B cell (primary cell): ENCODE results near the gene SYCE3. TPM values are rescaled to one million over a fixed set of nuclear protein-coding genes. Genes with fewer than 3 reads are reported as not detected.
A peak's percentile ranks its signal among the peaks of the same experiment; 100 is the strongest.

Source experiments
- ATAC-seq: fragments of 200-7000 bp; cut with Tn5 transposase; one replicate; pipeline ENCODE4 v1.10.0; 2021; ENCODE audit warnings: low read depth, mild to moderate bottlenecking, moderate number of reproducible peaks, moderate library complexity
- CTCF ChIA-PET: fragments of 350-600 bp; sonication (Branson Sonifier 250); formaldehyde crosslinking; loops from one replicate; lab custom pipeline; 2021; ENCODE audit warnings: antibody characterized with exemption, inconsistent platforms; lab: Charles Lee
- POLR2A ChIA-PET: fragments of 350-600 bp; sonication (Branson Sonifier 250); formaldehyde crosslinking; loops from one replicate; lab custom pipeline; 2021; ENCODE audit warnings: antibody characterized with exemption; lab: Charles Lee
- DNase-seq: peaks from one replicate; pipeline ENCODE4 v3.0.0; 2013
- H2AFZ ChIP-seq: 2 replicates; pipeline ENCODE4 v1.6.1; 2012; ENCODE audit warnings: mild to moderate bottlenecking, low read depth, low read length; ENCODE audit not compliant: insufficient read depth, poor library complexity, severe bottlenecking
- H3K27ac ChIP-seq, 2 donors: 1 replicate in 1 of 2; 2 replicates in 1 of 2; pipeline ENCODE4 v1.5.1; 2012 to 2013; ENCODE audit warnings: low read length in 2 of 2, mild to moderate bottlenecking in 2 of 2, moderate library complexity in 1 of 2
- H3K27me3 ChIP-seq, 4 experiments: fragments of 200-600 bp in 1 of 4; sonication (generic) in 1 of 4; replicated peaks in 1 of 4; 1 replicate in 2 of 4; 2 replicates in 2 of 4; pipeline versions ENCODE4 v1.6.1 to v1.7.0; 2013 to 2016; ENCODE audit warnings: low read length in 3 of 4, mild to moderate bottlenecking in 2 of 4, mixed read lengths in 1 of 4, moderate library complexity in 1 of 4; ENCODE audit not compliant: insufficient read depth in 4 of 4, control insufficient read depth in 3 of 4; ENCODE audit errors: control extremely low read depth in 1 of 4
- H3K36me3 ChIP-seq, 2 experiments: replicated peaks in 1 of 2; 1 replicate in 1 of 2; 2 replicates in 1 of 2; pipeline versions ENCODE4 v1.6.1 to v1.7.1; 2013; ENCODE audit warnings: low read length in 1 of 2; ENCODE audit not compliant: insufficient read depth in 2 of 2, control insufficient read depth in 1 of 2; ENCODE audit errors: control extremely low read depth in 1 of 2, extremely low read depth in 1 of 2
- H3K4me1 ChIP-seq, 2 donors: fragments of 200-600 bp in 1 of 2; sonication (generic) in 1 of 2; 1 replicate in 1 of 2; 2 replicates in 1 of 2; pipeline versions ENCODE4 v1.5.1 to v1.6.1; 2013 to 2017; ENCODE audit warnings: low read length in 2 of 2; ENCODE audit not compliant: control insufficient read depth in 2 of 2, insufficient read depth in 2 of 2
- H3K4me2 ChIP-seq: replicated peaks from 2 replicates; pipeline ENCODE3; 2012; ENCODE audit warnings: mild to moderate bottlenecking, low read depth, low read length; ENCODE audit not compliant: poor library complexity, severe bottlenecking
- H3K4me3 ChIP-seq, 5 experiments: fragments of 200-600 bp in 1 of 5; sonication (generic) in 1 of 5; 1 replicate in 3 of 5; 2 replicates in 2 of 5; pipeline versions ENCODE4 v1.5.1 to v1.7.0; 2011 to 2016; ENCODE audit warnings: low read length in 4 of 5, mild to moderate bottlenecking in 4 of 5, low read depth in 2 of 5, control low read depth in 1 of 5, moderate library complexity in 1 of 5; ENCODE audit not compliant: insufficient read depth in 1 of 5; ENCODE audit errors: control extremely low read depth in 1 of 5, extremely low read depth in 1 of 5
- H3K79me2 ChIP-seq: fragments of 200-600 bp; sonication (generic); one replicate; pipeline ENCODE4 v1.6.0; 2016; ENCODE audit warnings: low read length; ENCODE audit not compliant: control insufficient read depth, insufficient read depth
- H3K9ac ChIP-seq: fragments of 200-600 bp; sonication (generic); 2 replicates; pipeline ENCODE4 v1.6.1; 2017; ENCODE audit warnings: mild to moderate bottlenecking, low read length, moderate library complexity
- H3K9me3 ChIP-seq, 3 donors: one replicate each; pipeline versions ENCODE4 v1.6.1 to v1.7.1; 2013; ENCODE audit warnings: low read length in 2 of 3; ENCODE audit not compliant: control insufficient read depth in 2 of 3, insufficient read depth in 1 of 3; ENCODE audit errors: control extremely low read depth in 1 of 3
- H4K20me1 ChIP-seq: 2 replicates; pipeline ENCODE4 v1.6.0; 2012; ENCODE audit warnings: mild to moderate bottlenecking, low read length; ENCODE audit not compliant: insufficient read depth, control insufficient read depth, poor library complexity, severe bottlenecking
- H3K27ac Mint-ChIP-seq: one replicate; pipeline ENCODE4 v1.8.0; 2021; ENCODE audit warnings: mixed read lengths
- H3K27me3 Mint-ChIP-seq: one replicate; pipeline ENCODE4 v1.8.0; 2021; ENCODE audit warnings: mixed read lengths
- H3K4me1 Mint-ChIP-seq: one replicate; pipeline ENCODE4 v1.8.0; 2021; ENCODE audit warnings: mixed read lengths
- H3K4me3 Mint-ChIP-seq: one replicate; pipeline ENCODE4 v1.8.0; 2021; ENCODE audit warnings: mixed read lengths
- H3K9me3 Mint-ChIP-seq: one replicate; pipeline ENCODE4 v1.8.0; 2022; ENCODE audit warnings: mixed read lengths; ENCODE audit not compliant: insufficient read depth
- CTCF ChIP-seq: fragments of 200-600 bp; IDR thresholded peaks from one replicate; pipeline ENCODE4 v1.8.0; 2022; ENCODE audit warnings: antibody characterized with exemption, mild to moderate bottlenecking
- EZH2 ChIP-seq: IDR thresholded peaks from 2 replicates; pipeline ENCODE4 v1.6.1; 2012; ENCODE audit warnings: borderline replicate concordance, low read depth, mild to moderate bottlenecking, moderate library complexity, low read length; ENCODE audit not compliant: insufficient read depth, poor library complexity, severe bottlenecking
- WGBS: methylation state at CpG from one replicate; pipeline ENCODE4 v1.1.5; 2013; ENCODE audit warnings: missing lambda C conversion rate; ENCODE audit not compliant: insufficient coverage; 5-methylcytosine and 5-hydroxymethylcytosine counted together
- intact Hi-C: fragments of 100-400 bp; cut with micrococcal nuclease; formaldehyde crosslinking; loops from one replicate; pipeline ENCODE4 v1.10.0; 2022
- polyA plus RNA-seq: library from polyadenylated mRNA; depleted of rRNA; stranded (reverse); fragments of >200 nt; gene quantifications from 2 replicates; pipeline ENCODE4 v1.2.3, GENCODE V29; 2012
- total RNA-seq, 2 donors: library from RNA; stranded (reverse); fragments of 120-200 nt in 1 of 2; gene quantifications; 1 replicate in 1 of 2; 2 replicates in 1 of 2; pipeline versions ENCODE4 v1.2.3 to v1.2.4, GENCODE V29; 2013 to 2022

The SYCE3 gene
- total and polyA plus RNA-seq, 2 donors (not counting 1 experiment from before 2014, with no cell fraction given) = not detected

DNA sequence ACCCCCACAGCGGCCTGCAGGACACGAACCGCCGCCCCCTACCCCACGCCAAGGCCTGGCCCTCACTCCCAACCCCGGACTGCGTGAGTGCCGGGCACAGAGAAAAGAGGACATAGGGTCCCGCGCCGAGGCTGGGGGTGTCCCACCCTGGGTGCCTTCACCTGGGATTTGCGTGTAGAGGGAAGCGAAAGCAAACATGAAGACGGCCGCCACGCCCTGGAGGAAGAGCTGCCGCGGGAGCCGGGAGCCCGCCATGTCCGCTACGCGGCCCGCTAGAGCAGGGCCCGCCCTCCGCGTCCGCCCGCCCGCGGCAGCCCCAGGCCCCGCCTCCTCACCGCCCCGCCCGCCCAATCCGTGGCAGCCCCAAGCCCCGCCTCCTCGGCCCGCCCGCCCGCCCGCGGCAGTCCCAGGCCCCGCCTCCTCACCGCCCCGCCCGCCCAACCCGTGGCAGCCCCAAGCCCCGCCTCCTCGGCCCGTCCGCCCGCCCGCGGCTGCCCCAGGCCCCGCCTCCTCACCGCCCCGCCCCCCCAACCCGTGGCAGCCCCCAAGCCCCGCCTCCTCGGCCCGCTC is 55.2 kb downstream of the SYCE3 start, which contains the start of gene LMF2:
TSS of gene LMF2 (minus strand) at position 282 of the 570 bp plus-strand sequence. CDS start at position 255, 27 bp downstream.
- H3K4me1 Mint-ChIP-seq = peaks cover 28% of the 10 kb centered on the region
- WGBS = under 1% methylated on average over 30 of the region's 62 CpGs
- intact Hi-C loops = loop anchor here (1.0 to 5.0 kb wide), 2 partner anchors 38 to 165 kb away; partner anchors contain the start of gene PPP6R2

More for the DNA sequence above, 55.2 kb downstream of the SYCE3 start, which contains the start of gene LMF2:
- Histone ChIP-seq H3K4me3 (peak within 1 kb of the TSS; percentile 75 to 92 (median 91)), H3K79me2 (peaks cover 54% of the 10 kb centered on the region), H2AFZ (peak within 1 kb of the TSS; percentile 81), H3K27ac (peak within 1 kb of the TSS; percentile 88 to 92), H4K20me1 (peaks cover 35% of the 10 kb centered on the region), H3K36me3 (peaks cover 0 to 32% of the 10 kb centered on the region in 2 experiments), H3K4me1 (peaks cover 19 to 29% of the 10 kb centered on the region in 2 donors), H3K27me3 (no peaks in the 10 kb centered on the region), H3K9ac (peak within 1 kb of the TSS; percentile 86), H3K4me2 (peak within 1 kb of the TSS; percentile 93), H3K9me3 (no peaks in the 10 kb centered on the region)
- TF ChIP-seq EZH2 = no peak
- TF ChIP-seq CTCF = no peak
- no peaks in the 10 kb centered on the region for H3K9me3 Mint-ChIP-seq
- ChIA-PET CTCF (interaction anchor here (0.7 to 5.8 kb wide), 9 partner anchors 9 to 263 kb away, joined by 3 to 71 read pairs (median 3); partner anchors contain the start of genes SCO2 and SYCE3), POLR2A (interaction anchor here (0.6 to 1.9 kb wide), 11 partner anchors 11 to 114 kb away, joined by 3 to 35 read pairs (median 8); partner anchors contain the start of genes CHKB, SCO2 and TYMP)
- ATAC-seq = peak; percentile 74
- H3K27me3 Mint-ChIP-seq = no peaks in the 10 kb centered on the region
- no peak for DNase-seq
- H3K4me3 Mint-ChIP-seq = peak within 1 kb of the TSS; percentile 95
- H3K27ac Mint-ChIP-seq = peak within 1 kb of the TSS; percentile 98
